Type B pancreatic cell (in vitro differentiated cells): ENCODE measurements around the gene RHO. TPM values are rescaled to one million over a fixed set of nuclear protein-coding genes. Genes with fewer than 3 reads are reported as not detected.

Experiments used
- DNase-seq: peaks from one replicate; pipeline ENCODE4 v3.0.0; 2021; ENCODE audit warnings: mixed read lengths; ENCODE audit not compliant: unreplicated experiment; ENCODE audit errors: extremely low spot score
- H3K27ac Mint-ChIP-seq: 2 replicates; pipeline ENCODE4 v1.8.0; 2021; ENCODE audit warnings: mild to moderate bottlenecking, mixed read lengths
- H3K27me3 Mint-ChIP-seq: 2 replicates; pipeline ENCODE4 v1.8.0; 2021; ENCODE audit warnings: mixed read lengths
- H3K36me3 Mint-ChIP-seq: 2 replicates; pipeline ENCODE4 v1.8.0; 2021; ENCODE audit warnings: mixed read lengths
- H3K4me1 Mint-ChIP-seq: one replicate; pipeline ENCODE4 v1.8.0; 2021; ENCODE audit warnings: mixed read lengths; ENCODE audit not compliant: unreplicated experiment
- H3K4me3 Mint-ChIP-seq: 2 replicates; pipeline ENCODE4 v1.8.0; 2021; ENCODE audit warnings: mild to moderate bottlenecking, mixed read lengths
- H3K9me3 Mint-ChIP-seq: 2 replicates; pipeline ENCODE4 v1.8.0; 2021; ENCODE audit warnings: mixed read lengths
- CTCF ChIP-seq: fragments of 200-600 bp; sonication (generic); conservative IDR thresholded peaks from 2 replicates; pipeline ENCODE4 v1.5.0; 2021; ENCODE audit warnings: antibody characterized with exemption, mild to moderate bottlenecking
- total RNA-seq: library from RNA; stranded (reverse); gene quantifications from 2 replicates; pipeline ENCODE4 v1.2.1, GENCODE V29; 2021; ENCODE audit warnings: low replicate concordance

The RHO gene
- total RNA-seq, 1 donor from 2014 or later, result not detected

GRCh38 chr3:129553719-129554118, 25.3 kb downstream of the RHO start:
- H3K4me1 Mint-ChIP-seq, result peaks cover 45% of the 10 kb centered on the region
- TF ChIP-seq CTCF, result no peak

GRCh38 chr3:129554356-129555152, 26.1 kb downstream of the RHO start:
- Mint-ChIP-seq H3K27me3 (peaks cover 7% of the 10 kb centered on the region), H3K4me1 (peaks cover 44% of the 10 kb centered on the region), H3K27ac (no peak overlapping the region), H3K36me3 (no peaks in the 10 kb centered on the region), H3K4me3 (no peak overlapping the region), H3K9me3 (no peaks in the 10 kb centered on the region)
- no peak for DNase-seq
- TF ChIP-seq CTCF, result no peak

More at GRCh38 chr3:129553719-129554118, 25.3 kb downstream of the RHO start:
- no peak overlapping the region for H3K4me3 Mint-ChIP-seq
- no peak for DNase-seq
- H3K9me3 Mint-ChIP-seq, result no peaks in the 10 kb centered on the region
- H3K27ac Mint-ChIP-seq, result no peak overlapping the region
- peaks cover 7% of the 10 kb centered on the region for H3K27me3 Mint-ChIP-seq
- no peaks in the 10 kb centered on the region for H3K36me3 Mint-ChIP-seq

- no peak overlapping the region for H3K27ac Mint-ChIP-seq
- peaks cover 7% of the 10 kb centered on the region for H3K27me3 Mint-ChIP-seq
- H3K4me1 Mint-ChIP-seq, result peaks cover 44% of the 10 kb centered on the region
- no peak overlapping the region for H3K4me3 Mint-ChIP-seq
- no peaks in the 10 kb centered on the region for H3K9me3 Mint-ChIP-seq
- H3K36me3 Mint-ChIP-seq, result no peaks in the 10 kb centered on the region
- no peak for TF ChIP-seq CTCF
- DNase-seq, result no peak
Observed at GRCh38 chr3:129555153-129555550, 26.7 kb downstream of the RHO start.

GRCh38 chr3:129555616-129556357, 27.3 kb downstream of the RHO start:
- Mint-ChIP-seq H3K4me1 (peaks cover 49% of the 10 kb centered on the region), H3K9me3 (no peaks in the 10 kb centered on the region), H3K27ac (no peak overlapping the region), H3K4me3 (no peak overlapping the region), H3K27me3 (peaks cover 7% of the 10 kb centered on the region), H3K36me3 (peaks cover 4% of the 10 kb centered on the region)
- no peak for TF ChIP-seq CTCF
- DNase-seq, result no peak

GRCh38 chr3:129556358-129556695, 27.9 kb downstream of the RHO start:
- DNase-seq, result no peak
- no peak overlapping the region for H3K4me3 Mint-ChIP-seq
- no peak for TF ChIP-seq CTCF
- peaks cover 5% of the 10 kb centered on the region for H3K36me3 Mint-ChIP-seq
- H3K4me1 Mint-ChIP-seq, result peaks cover 49% of the 10 kb centered on the region
- H3K9me3 Mint-ChIP-seq, result no peaks in the 10 kb centered on the region
- H3K27me3 Mint-ChIP-seq, result peaks cover 6% of the 10 kb centered on the region
- H3K27ac Mint-ChIP-seq, result no peak overlapping the region
